Measurements from ENCODE around the gene INTS12.

DNA sequence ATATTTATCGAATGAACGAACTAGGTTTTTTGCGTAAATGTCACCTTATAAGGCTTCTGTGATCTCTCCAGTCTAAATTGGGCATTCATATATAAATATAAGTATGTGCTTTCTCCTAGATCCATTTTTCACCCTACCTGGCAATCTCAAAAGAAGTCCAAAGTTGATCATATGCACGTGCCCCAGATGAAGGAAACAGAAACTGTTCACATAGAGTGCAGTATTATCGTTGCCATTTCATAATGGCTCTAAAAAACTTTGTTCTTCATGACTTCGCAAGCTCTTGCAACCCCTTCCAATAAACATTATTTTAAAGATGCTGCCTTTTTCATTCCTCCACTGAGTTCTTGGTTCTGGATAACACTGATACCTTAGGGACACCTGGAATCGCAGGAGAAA, 708 bp downstream of the INTS12 start:
- TF ChIP-seq, protein P1, sequence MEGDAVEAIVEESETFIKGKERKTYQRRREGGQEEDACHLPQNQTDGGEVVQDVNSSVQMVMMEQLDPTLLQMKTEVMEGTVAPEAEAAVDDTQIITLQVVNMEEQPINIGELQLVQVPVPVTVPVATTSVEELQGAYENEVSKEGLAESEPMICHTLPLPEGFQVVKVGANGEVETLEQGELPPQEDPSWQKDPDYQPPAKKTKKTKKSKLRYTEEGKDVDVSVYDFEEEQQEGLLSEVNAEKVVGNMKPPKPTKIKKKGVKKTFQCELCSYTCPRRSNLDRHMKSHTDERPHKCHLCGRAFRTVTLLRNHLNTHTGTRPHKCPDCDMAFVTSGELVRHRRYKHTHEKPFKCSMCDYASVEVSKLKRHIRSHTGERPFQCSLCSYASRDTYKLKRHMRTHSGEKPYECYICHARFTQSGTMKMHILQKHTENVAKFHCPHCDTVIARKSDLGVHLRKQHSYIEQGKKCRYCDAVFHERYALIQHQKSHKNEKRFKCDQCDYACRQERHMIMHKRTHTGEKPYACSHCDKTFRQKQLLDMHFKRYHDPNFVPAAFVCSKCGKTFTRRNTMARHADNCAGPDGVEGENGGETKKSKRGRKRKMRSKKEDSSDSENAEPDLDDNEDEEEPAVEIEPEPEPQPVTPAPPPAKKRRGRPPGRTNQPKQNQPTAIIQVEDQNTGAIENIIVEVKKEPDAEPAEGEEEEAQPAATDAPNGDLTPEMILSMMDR (tag by site-specific recombination; IDR thresholded peaks at IDR 0.05) = no peak
- TF ChIP-seq, protein P2, sequence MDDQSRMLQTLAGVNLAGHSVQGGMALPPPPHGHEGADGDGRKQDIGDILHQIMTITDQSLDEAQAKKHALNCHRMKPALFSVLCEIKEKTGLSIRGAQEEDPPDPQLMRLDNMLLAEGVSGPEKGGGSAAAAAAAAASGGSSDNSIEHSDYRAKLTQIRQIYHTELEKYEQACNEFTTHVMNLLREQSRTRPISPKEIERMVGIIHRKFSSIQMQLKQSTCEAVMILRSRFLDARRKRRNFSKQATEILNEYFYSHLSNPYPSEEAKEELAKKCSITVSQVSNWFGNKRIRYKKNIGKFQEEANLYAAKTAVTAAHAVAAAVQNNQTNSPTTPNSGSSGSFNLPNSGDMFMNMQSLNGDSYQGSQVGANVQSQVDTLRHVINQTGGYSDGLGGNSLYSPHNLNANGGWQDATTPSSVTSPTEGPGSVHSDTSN (CRISPR knock-in tag; IDR thresholded peaks at IDR 0.05) = no peak
- no peak for TF ChIP-seq ZXDB (tag by site-specific recombination; IDR thresholded peaks at IDR 0.05)
- TF ChIP-seq ZNF37A (tag by site-specific recombination; IDR thresholded peaks at IDR 0.05) = no peak
- no peak for TF ChIP-seq ZNF785 (tag by site-specific recombination; IDR thresholded peaks at IDR 0.05)
- TF ChIP-seq, protein P3, sequence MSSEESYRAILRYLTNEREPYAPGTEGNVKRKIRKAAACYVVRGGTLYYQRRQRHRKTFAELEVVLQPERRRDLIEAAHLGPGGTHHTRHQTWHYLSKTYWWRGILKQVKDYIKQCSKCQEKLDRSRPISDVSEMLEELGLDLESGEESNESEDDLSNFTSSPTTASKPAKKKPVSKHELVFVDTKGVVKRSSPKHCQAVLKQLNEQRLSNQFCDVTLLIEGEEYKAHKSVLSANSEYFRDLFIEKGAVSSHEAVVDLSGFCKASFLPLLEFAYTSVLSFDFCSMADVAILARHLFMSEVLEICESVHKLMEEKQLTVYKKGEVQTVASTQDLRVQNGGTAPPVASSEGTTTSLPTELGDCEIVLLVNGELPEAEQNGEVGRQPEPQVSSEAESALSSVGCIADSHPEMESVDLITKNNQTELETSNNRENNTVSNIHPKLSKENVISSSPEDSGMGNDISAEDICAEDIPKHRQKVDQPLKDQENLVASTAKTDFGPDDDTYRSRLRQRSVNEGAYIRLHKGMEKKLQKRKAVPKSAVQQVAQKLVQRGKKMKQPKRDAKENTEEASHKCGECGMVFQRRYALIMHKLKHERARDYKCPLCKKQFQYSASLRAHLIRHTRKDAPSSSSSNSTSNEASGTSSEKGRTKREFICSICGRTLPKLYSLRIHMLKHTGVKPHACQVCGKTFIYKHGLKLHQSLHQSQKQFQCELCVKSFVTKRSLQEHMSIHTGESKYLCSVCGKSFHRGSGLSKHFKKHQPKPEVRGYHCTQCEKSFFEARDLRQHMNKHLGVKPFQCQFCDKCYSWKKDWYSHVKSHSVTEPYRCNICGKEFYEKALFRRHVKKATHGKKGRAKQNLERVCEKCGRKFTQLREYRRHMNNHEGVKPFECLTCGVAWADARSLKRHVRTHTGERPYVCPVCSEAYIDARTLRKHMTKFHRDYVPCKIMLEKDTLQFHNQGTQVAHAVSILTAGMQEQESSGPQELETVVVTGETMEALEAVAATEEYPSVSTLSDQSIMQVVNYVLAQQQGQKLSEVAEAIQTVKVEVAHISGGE (tag by site-specific recombination; conservative IDR thresholded peaks at IDR 0.05; ENCODE audit: low read depth) = no peak
- no peak for TF ChIP-seq ZNF239 (tag by site-specific recombination; IDR thresholded peaks at IDR 0.05)
- no peak for TF ChIP-seq ZNF184 (tag by site-specific recombination; IDR thresholded peaks at IDR 0.05)
- TF ChIP-seq ZNF350 (tag by site-specific recombination; IDR thresholded peaks at IDR 0.05) = no peak

All from HEK293 (cell line).